ENCODE measurements around the gene TEX28.

DNA sequence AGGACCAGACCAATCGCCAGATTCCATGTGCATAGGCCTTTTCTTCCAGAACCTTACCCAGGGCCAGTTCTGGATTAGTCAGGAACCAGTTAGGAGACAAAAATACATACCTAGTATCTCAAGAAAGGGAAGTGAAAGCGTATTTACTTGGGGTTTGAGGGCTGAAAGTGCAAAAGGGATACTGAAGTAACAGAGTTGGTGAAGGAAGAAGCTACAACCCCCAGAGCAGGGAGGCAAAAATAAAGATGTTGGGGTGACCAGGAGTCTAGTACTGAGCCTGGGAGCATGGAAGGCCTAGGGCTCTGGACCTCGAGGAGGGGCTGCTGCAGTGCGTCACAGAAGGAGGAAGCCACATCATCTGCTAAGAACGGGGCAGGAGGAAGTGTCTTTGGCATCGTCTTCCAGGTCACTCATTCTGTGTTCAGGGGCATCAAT, 38.9 kb upstream of the TEX28 start:
- no peak for TF ChIP-seq EZH2phosphoT487 (IDR thresholded peaks at IDR 0.05; ENCODE audit: borderline replicate concordance, low read length)
- TF ChIP-seq, protein P1, sequence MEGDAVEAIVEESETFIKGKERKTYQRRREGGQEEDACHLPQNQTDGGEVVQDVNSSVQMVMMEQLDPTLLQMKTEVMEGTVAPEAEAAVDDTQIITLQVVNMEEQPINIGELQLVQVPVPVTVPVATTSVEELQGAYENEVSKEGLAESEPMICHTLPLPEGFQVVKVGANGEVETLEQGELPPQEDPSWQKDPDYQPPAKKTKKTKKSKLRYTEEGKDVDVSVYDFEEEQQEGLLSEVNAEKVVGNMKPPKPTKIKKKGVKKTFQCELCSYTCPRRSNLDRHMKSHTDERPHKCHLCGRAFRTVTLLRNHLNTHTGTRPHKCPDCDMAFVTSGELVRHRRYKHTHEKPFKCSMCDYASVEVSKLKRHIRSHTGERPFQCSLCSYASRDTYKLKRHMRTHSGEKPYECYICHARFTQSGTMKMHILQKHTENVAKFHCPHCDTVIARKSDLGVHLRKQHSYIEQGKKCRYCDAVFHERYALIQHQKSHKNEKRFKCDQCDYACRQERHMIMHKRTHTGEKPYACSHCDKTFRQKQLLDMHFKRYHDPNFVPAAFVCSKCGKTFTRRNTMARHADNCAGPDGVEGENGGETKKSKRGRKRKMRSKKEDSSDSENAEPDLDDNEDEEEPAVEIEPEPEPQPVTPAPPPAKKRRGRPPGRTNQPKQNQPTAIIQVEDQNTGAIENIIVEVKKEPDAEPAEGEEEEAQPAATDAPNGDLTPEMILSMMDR (IDR thresholded peaks at IDR 0.05; ENCODE audit: low read depth, low read length, poor library complexity, severe bottlenecking) = no peak
